CD1c-positive myeloid dendritic cell (primary cell): ENCODE measurements around the gene SH3TC1.

ENCODE experiments used
- DNase-seq: peaks from one replicate; pipeline ENCODE4 v3.0.0-alpha.2; 2016; ENCODE audit errors: extremely low spot score

SH3TC1 gene

DNA sequence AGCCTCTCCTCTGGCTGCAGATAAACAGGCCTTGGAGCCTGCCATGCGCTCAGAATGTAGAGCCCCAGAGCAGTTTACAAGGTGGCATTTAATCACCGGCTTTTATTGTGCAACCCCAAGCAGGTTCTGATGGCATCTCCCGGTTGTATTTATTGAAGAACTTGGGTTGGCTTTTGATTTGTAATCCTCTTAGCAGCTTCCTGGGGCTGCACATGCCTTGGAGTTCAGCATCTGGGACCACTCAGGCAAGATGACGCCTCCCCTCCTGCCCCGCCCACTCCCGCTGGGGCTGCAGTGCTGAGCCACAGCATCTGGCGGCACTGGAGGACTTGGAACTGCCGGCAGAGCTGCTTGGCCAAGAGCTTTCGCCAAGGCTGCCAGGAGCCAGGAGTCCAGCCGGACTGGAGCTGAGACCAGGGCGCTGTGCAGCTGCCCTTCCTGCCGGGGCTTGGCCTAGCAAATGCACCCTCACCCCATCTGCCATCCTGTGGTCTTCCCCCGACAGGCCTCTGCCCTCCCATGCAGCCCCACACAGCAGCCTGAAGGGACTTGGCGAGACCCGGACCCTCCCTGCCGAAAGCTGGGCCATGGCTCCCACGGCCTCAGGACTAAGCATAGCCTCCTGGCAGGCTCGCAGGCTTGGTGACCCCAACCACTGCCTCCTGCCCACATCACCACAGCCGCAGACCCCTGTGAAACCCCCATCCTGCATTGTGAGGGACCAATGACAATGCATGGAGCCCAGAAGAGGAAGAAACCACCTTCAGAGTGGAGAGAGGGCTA lies 75.9 kb downstream of the SH3TC1 start:
- no peak for DNase-seq

DNA sequence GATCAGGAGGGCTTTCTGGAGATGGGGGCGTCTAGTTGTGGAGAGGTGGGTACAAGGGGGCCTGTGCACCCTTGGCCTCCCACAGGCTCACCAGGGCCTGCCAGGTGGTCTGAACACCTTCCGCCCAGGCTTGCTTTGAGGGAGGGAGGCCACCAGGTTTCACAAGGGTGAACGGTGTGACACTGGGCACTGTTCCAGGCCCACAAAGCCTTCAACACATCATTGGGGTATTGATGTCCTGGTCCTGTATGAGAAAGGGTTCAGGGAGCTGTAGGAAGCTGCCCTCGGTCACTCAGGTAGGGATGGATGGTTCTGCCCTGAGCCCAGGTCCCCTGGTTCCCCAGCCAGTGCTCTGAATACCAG lies 76.4 kb downstream of the SH3TC1 start:
- DNase-seq, result no peak

GRCh38 chr4:8276358-8277240 lies 77.5 kb downstream of the SH3TC1 start:
- DNase-seq, result no peak

DNA sequence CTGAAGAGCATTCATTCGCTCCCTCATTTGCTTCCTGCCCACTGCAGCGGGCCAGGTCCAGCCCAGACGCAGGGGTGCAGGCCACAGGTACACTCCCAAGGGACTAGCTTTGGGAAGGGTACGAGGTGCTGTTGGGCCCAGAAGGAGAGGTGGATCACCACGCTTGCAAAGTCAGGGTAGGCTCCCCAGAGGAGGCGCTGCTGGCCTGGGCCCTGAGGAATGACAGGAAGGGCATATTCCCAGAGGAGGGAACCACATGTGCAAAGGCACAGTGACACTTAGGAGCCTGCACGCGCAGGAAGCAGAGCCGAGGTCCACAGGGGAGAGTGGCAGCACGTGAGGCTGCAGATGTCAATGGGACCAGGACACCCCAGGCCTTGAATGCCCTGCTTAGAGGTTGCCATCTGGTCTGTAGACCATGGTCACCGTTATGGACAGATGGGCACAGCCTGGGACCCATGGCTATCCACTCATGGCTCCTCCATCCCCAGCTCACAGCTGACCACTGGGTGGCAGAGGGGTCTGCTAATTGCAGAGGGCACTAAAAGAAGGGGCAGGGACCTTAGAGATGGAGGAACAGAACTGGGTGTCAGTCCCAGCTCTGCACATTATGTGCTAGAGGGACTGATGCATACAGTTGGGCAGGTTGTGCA lies 78.4 kb downstream of the SH3TC1 start:
- no peak for DNase-seq

GRCh38 chr4:8278009-8278395 lies 78.9 kb downstream of the SH3TC1 start:
- DNase-seq, result no peak

DNA sequence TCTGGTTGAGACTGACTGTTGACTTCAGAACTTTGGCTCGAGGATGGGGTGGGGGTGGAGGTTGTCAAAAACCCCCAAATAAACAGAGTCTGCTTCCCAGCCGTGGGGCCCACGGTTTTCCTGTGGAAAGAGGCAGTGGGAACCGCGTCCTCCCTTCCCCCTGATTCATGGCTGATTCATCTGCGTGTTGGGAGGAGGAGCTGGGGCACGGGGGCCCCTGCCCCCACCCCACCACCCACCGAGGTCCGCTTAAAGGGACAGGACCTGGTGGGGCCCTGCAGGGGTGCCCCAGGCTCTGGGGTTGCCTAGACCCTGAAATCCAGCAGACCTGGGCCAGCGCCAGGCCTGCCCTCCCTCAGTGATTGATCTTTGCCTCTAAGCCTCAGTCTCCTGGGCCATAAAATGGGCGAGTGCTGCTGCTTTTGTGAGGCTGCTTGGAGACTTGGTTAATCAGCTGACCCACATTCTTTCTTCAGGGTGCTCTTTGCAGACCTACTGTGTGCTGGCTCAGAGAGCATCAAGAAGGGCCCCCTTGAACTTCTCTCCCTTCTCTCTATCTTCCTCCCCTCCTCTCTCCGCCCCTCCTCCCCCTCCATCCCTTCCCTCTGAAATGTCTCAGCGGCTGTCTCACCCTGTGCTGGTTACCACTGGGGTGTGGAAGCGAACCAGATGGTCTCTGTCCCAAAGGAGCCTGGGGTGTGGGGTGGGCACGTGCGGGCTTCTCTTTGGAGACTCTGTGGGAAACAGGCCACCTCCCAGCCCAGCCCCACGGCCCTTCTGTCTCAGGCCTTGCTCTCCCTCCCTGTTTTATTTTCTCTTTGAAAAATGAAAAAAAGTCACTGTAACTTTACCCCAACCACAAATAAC lies 79.6 kb downstream of the SH3TC1 start:
- DNase-seq, result no peak

DNA sequence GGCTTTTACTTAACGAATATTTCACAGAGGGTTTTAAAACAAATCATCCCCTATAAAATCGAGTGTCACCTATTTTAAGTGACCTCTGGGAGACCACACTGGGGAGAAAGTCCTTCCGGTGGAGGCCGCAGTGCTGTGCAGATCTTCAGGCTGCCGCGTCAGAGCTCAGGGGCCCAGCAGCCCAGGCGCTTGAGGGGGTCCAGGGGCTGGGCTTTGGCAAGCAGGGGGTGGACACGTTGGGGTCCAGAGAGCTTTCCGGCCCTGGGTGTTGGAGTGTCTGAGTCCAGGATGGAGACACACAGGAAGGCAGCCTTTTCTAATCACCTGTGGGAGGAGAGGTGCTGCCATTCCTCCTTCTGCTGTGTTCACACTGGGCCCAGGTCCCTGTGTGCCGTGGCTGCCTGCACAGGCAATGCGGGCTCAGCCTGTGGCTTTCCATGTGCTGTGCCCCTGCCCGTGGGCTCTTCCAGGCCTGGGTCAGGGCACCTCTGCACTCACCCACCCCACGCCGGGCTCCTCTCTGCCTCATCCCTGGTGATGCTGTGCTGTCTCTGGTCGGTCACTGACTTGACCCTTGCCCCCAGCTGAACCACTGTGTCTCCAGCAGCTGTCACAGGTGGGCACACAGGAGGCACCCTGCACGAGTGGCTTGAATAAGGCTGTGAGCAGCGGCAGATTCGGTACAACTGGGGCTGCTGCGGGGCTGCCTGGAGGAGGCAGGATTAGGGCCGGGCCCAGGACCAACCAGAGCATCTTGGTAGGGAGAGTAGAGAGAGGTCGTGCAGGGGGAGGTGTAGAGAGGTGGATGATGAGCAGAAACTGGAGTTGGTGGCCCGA lies 80.4 kb downstream of the SH3TC1 start:
- no peak for DNase-seq

- no peak for DNase-seq
Measured at GRCh38 chr4:8280158-8280875, 81.2 kb downstream of the SH3TC1 start.

GRCh38 chr4:8280876-8281440 lies 81.9 kb downstream of the SH3TC1 start:
- no peak for DNase-seq

DNA sequence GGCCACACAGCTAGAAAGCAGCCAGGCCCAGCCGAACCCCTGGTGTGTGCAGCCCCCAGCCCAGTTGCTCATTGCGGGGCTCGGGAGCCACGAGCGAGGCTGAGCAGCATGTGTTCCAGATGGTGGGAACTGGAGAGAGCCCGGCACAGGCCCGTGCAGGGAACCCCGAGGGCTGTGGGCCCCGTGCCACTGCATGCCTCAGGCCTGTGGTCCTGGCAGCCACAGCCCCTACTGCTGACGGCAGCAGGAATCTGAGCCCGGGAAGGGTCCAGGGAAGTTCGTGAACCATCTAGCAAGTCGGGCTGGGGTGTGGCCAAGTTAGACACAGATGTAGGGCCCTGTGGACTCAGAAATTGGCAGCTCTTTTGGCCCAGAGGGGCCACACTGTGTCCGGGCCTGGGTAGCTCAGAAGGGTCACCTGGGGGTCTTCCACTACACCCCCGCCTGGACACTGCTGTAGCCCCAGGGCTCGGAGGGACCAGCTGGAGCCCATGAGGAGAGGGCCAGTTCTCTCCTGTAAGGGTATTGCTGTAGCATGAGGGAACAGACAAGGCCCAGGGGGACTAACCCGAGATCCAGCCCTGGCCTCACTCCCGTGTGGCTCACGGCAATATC lies 82.5 kb downstream of the SH3TC1 start:
- DNase-seq, result no peak

GRCh38 chr4:8282134-8282641 lies 83.1 kb downstream of the SH3TC1 start:
- DNase-seq, result no peak

- DNase-seq, result no peak
Measured at GRCh38 chr4:8282742-8283141, 83.7 kb downstream of the SH3TC1 start.

DNA sequence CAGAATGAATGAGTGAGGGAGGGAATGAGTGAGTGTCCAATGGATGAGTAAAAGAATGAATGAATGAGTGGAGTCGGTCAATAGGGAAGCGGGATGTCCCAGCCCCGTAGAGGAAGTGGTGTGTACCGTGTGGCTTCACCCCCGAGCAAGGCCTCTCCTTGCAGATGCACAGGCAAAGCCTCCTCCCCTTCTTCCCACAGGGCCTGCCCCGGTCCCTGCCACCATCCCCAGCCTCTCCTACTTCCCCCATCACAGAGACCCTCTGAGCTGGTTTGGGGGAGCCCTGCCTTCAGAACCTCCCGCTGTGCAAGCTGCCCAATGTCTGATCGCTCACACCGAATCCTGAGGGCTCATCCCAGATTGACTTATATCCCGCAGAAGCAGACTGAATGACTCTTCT lies 84.1 kb downstream of the SH3TC1 start:
- DNase-seq, result no peak

DNA sequence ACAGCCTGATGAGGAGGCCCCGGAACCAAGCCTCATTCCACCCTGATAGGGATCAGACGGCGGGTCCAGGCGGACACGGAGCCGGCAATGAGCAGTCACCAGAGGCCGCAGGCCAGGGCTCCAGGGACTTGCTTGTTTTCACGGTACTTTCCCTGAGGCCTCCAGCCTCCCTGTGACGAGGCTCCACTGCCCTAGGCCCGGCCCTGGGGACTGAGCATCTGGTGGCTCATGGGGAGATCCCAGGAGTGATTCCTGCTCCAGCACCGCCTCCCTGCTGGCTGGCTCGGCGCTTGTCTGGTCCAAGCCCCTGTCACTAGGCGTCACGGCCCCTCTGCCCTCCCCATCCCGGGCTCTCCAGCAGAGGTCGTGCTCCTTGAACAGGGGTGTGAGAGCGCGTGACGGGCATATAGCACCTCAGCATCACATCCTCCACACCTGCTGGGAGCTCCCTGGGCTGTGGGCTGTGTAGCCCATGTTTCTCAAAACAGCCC lies 84.6 kb downstream of the SH3TC1 start:
- no peak for DNase-seq

DNA sequence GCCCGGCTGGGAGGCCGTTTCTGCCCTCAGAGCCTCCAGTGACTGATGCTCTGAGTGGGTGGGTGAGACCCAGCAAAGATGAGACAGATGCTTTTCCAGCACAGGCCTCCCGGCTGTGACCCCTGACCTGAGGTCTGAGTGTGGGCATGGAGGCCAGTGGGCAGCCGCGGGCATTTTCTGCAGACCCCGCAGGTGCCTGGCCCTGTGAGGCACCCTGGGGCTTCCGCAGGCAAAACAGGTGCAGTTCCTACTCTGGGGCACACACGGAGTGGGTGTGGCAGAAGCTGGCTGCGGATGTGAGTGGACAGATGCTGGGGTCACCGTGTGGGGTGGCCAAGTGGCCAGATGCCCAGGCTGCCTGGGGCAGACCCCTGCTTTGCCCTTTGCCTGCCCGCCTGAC lies 85.3 kb downstream of the SH3TC1 start:
- DNase-seq, result no peak

DNA sequence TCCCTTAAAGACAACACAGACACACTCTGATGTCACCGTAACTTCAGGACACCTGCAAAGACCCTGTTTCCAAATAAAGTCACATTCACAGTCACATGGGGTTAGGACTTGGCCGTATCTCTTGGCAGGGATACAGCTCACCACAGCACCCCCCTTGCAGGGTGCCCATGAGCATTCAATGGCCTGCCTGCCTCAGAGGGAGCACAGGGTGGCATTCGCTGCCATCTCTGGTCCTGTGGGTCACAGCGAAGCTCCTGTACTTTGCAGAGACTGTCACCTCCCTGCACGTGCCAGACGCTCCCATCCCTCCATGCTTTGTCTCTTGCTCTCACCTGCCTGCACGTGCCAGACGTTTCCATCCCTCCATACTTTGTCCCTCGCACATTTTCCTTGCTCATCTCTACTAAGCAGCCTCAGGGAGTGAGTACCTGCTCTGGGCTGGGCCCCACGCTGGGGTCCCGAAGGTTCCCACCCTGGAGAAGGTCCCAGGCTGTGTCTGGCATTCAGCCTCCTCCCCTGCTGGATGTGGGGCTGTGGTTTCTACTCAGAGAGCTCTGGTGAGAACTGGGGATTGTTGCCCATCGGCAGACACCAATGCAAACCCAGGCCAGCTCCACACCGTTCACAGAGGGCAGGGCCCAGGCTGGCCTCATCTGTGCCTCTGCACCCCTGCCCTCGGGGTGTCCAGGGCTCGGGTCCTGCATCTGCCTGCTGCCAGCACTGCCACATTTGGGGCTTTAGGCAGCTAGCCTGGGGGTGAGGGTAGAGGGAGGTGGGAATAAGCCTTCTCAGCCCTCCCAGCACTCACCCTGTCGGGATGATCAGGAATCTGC lies 86.3 kb downstream of the SH3TC1 start:
- no peak for DNase-seq

DNA sequence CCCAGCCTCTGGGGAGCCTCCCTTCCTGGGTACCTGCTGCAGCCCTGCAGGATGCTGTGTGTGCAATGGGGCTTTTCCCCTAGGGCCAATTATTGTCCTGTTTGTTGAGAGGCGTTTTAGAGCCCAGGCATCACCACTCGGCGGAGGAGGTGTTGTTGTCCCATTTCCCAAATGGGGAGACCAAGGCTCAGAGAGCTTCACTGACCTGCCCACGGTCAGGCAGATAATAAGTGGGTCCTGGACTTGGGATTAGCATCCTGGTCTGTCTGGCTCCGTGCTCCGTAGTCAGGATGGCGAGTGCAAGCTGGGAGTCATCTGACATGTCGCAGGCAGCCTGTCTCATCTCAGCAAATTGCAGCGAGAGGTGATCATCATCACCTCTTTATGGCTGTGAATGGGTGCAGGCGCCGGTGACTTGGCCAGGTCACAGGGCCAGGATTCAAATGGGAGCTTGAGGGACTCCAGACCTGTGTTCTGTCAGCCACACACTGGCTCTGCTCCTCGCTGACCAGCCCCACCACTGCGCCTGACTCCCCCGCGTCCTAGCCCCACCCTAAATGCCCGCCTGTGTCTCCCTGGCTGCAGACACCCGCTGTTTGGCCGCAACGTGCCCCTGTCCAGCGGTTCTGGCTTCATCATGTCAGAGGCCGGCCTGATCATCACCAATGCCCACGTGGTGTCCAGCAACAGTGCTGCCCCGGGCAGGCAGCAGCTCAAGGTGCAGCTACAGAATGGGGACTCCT lies 87.1 kb downstream of the SH3TC1 start:
- DNase-seq, result no peak
